Smooth muscle cell (in vitro differentiated cells): Measurements from ENCODE around the gene PILRB. TPM values are rescaled to one million over a fixed set of nuclear protein-coding genes. Genes with fewer than 3 reads are reported as not detected.
A peak's percentile ranks its signal among the peaks of the same experiment; 100 is the strongest.
"Not testable (repeated sequence)": the region's sequence is repeated elsewhere in the genome, so short reads cannot be mapped to it uniquely, and the experiment has no call there.

ENCODE experiments used
- DNase-seq: peaks from one replicate; lab custom pipeline; 2025; ENCODE audit not compliant: unreplicated experiment; lab: John Stamatoyannopoulos, UW
- H2AFZ ChIP-seq: fragments of 200-600 bp; sonication (generic); 2 replicates; pipeline ENCODE4 v1.6.0; 2016; ENCODE audit warnings: antibody characterized with exemption, low read depth, mild to moderate bottlenecking
- H3F3A ChIP-seq: fragments of 200-600 bp; sonication (generic); 2 replicates; pipeline ENCODE4 v1.6.0; 2017; ENCODE audit warnings: antibody characterized with exemption, low read depth
- H3K27ac ChIP-seq: fragments of 200-600 bp; sonication (generic); 2 replicates; pipeline ENCODE4 v1.5.1; 2016; ENCODE audit warnings: low read depth, mild to moderate bottlenecking
- H3K27me3 ChIP-seq: fragments of 200-600 bp; sonication (generic); 2 replicates; pipeline ENCODE4 v1.6.1; 2016; ENCODE audit warnings: low read depth, mild to moderate bottlenecking
- H3K36me3 ChIP-seq: fragments of 200-600 bp; sonication (generic); 2 replicates; pipeline ENCODE4 v1.5.1; 2016; ENCODE audit warnings: low read depth
- H3K4me1 ChIP-seq: fragments of 200-600 bp; sonication (generic); 2 replicates; pipeline ENCODE4 v1.5.1; 2016; ENCODE audit warnings: low read depth
- H3K4me2 ChIP-seq: fragments of 200-600 bp; sonication (generic); 2 replicates; pipeline ENCODE4 v1.6.0; 2016; ENCODE audit warnings: mild to moderate bottlenecking
- H3K4me3 ChIP-seq: fragments of 200-600 bp; sonication (generic); 2 replicates; pipeline ENCODE4 v1.5.1; 2016; ENCODE audit warnings: mild to moderate bottlenecking
- H3K79me2 ChIP-seq: fragments of 200-600 bp; sonication (generic); 2 replicates; pipeline ENCODE4 v1.6.0; 2016; ENCODE audit warnings: low read depth, mild to moderate bottlenecking
- H3K9ac ChIP-seq: fragments of 200-600 bp; sonication (generic); 2 replicates; pipeline ENCODE4 v1.6.0; 2016; ENCODE audit warnings: low read depth
- H3K9me3 ChIP-seq: fragments of 200-600 bp; sonication (generic); replicated peaks from 2 replicates; pipeline ENCODE4 v1.5.1; 2016; ENCODE audit warnings: low read depth
- H4K20me1 ChIP-seq: fragments of 200-600 bp; sonication (generic); 2 replicates; pipeline ENCODE4 v1.6.0; 2016; ENCODE audit warnings: low read depth
- WGBS: methylation state at CpG from one replicate; pipeline ENCODE4 v1.1.7; 2016; ENCODE audit warnings: low lambda C conversion rate; 5-methylcytosine and 5-hydroxymethylcytosine counted together
- polyA plus RNA-seq: library from polyadenylated mRNA; unstranded; fragments of >200 nt; fragmentation: Nextera tagmentation; extraction: Ambion mirVana; gene quantifications from 2 replicates; pipeline ENCODE4 v1.2.1, GENCODE V29; 2016
- total RNA-seq: library from RNA; depleted of rRNA; stranded (reverse); fragments of >200 nt; gene quantifications from 2 replicates; pipeline ENCODE4 v1.2.3, GENCODE V29; 2014
- TF ChIP-seq, protein P1 (sequence below): fragments of 200-600 bp; sonication (generic); IDR thresholded peaks from 2 replicates; pipeline ENCODE4 v1.5.1; 2017; ENCODE audit warnings: borderline replicate concordance, mild to moderate bottlenecking, antibody characterized with exemption; ENCODE audit not compliant: insufficient read depth, poor library complexity, severe bottlenecking

PILRB gene
- total and polyA plus RNA-seq, 2 experiments from 2014 or later = 10.1 to 12.0 TPM

DNA sequence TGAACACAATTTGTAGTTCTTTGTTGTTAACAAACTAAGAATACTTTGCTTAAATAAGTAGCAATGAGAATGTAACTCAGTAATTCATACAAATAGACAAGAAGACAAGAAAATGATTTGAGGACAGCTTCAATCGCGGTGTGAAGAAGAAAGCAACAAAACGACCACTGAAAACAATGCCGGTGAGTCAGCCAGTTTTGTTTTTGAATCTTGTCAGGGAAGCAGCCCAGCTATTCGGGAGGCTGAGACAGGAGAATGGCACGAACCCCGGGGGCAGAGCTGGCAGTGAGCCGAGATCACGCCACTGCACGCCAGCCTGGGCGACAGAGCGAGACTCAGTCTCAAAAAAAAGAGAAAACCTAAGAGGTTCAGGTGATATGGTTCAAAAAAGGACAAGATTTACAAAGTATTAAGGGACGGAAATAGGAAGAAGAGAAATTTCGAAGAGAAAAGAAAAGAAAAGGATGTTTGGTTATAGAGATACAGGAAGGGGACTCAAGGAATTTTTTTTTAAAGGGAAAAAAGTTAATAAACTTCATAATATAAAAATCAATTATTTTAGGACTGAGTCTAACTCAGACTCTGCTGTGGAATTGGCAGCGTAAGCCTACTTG, 19.7 kb upstream of the PILRB start:
- not testable (repeated sequence) for H4K20me1 ChIP-seq, H3K27me3 ChIP-seq, H3K9me3 ChIP-seq, H3K4me1 ChIP-seq, H3K4me2 ChIP-seq, H3K9ac ChIP-seq, H3K4me3 ChIP-seq, H3K36me3 ChIP-seq, H2AFZ ChIP-seq, DNase-seq, H3F3A ChIP-seq
- WGBS = 93% methylated on average over 15 of the region's 15 CpGs
- H3K27ac ChIP-seq = peak overlapping the region; percentile 53
- H3K79me2 ChIP-seq = peaks cover 21% of the 10 kb centered on the region

DNA sequence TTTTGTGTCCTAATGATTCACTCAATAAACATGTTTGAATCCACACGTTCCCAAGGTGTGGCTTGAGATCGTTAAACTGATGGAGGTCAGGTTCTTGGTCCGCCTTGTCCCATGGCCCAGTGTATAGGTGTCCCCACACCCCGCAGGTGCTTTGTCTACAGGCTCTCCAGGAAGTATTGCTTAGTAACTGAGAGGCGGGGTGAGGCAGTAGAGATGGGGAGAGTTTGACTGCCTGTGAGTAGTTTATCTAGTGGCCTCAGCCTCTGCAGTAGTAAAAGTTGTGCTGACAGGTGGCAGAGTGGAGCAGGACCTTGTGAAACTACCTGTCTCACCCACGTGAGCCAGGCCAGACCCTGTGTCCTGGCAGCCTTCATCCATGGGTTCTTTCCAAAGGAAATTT, 16.6 kb upstream of the PILRB start:
- H3K27me3 ChIP-seq, DNase-seq, H3K4me1 ChIP-seq, H3K9ac ChIP-seq, H3K9me3 ChIP-seq, H3K36me3 ChIP-seq, H2AFZ ChIP-seq, H3K4me3 ChIP-seq, H3K27ac ChIP-seq, H3K4me2 ChIP-seq: not testable (repeated sequence)
- Histone ChIP-seq H3K79me2 (peaks cover 21% of the 10 kb centered on the region), H4K20me1 (peaks cover 35% of the 10 kb centered on the region), H3F3A (peaks cover 10% of the 10 kb centered on the region)
- WGBS = 80% methylated on average over 6 of the region's 6 CpGs

DNA sequence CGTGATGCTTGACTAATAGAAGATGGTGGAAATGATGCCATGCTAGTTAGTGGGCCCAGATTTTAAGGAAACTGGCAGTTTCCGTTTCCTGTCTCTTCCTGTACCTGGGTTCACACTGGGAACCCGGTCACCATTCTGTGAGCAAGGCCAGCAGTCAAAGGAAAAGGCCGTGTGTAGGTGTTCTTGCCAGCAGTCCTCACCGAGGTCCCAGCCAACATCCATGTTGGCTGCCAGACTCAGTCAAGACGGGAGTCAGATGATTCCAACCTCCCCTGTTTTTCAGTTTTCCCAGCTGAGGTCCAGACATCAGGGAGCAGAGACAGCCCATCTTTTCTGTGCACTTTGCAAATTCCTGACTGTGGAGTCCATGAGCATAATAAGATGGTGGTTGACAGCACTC, 15.2 kb upstream of the PILRB start:
- no peaks in the 10 kb centered on the region for H3K9me3 ChIP-seq
- no peaks in the 10 kb centered on the region for H3K27me3 ChIP-seq
- peaks cover 10% of the 10 kb centered on the region for H3F3A ChIP-seq
- peaks cover 11% of the 10 kb centered on the region for H3K36me3 ChIP-seq
- H3K79me2 ChIP-seq = peaks cover 6% of the 10 kb centered on the region
- H2AFZ ChIP-seq = no peak overlapping the region
- H3K4me3 ChIP-seq = no peak overlapping the region
- no peak overlapping the region for H3K9ac ChIP-seq
- no peaks in the 10 kb centered on the region for H3K4me1 ChIP-seq
- DNase-seq = no peak
- TF ChIP-seq, protein P1, sequence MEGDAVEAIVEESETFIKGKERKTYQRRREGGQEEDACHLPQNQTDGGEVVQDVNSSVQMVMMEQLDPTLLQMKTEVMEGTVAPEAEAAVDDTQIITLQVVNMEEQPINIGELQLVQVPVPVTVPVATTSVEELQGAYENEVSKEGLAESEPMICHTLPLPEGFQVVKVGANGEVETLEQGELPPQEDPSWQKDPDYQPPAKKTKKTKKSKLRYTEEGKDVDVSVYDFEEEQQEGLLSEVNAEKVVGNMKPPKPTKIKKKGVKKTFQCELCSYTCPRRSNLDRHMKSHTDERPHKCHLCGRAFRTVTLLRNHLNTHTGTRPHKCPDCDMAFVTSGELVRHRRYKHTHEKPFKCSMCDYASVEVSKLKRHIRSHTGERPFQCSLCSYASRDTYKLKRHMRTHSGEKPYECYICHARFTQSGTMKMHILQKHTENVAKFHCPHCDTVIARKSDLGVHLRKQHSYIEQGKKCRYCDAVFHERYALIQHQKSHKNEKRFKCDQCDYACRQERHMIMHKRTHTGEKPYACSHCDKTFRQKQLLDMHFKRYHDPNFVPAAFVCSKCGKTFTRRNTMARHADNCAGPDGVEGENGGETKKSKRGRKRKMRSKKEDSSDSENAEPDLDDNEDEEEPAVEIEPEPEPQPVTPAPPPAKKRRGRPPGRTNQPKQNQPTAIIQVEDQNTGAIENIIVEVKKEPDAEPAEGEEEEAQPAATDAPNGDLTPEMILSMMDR = no peak
- no peak overlapping the region for H3K4me2 ChIP-seq
- peaks cover 31% of the 10 kb centered on the region for H4K20me1 ChIP-seq
- 98% methylated on average over 6 of the region's 6 CpGs for WGBS
- no peak overlapping the region for H3K27ac ChIP-seq

DNA sequence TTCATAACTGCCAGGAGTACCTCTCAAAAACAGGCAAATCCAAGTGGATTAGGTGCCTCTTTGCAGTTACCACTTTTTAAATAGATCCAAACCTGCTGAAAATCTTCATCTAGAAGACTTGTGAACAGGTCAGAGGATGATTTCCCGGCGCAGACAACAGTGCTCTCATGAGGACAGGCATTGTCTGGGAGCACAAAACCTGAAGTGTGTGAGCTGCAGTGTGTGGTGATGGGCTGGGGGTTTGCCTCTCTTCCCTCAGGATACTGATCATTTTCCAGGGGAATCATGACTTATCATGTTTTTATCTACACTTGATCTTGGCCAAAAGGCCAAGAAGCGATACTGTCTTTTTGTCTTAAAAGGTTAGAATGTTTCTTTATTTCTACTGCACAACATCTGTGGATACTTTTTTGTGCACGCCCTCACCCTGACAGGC, 13.8 kb upstream of the PILRB start:
- Histone ChIP-seq H3F3A (peaks cover 10% of the 10 kb centered on the region), H4K20me1 (peaks cover 31% of the 10 kb centered on the region), H3K36me3 (peaks cover 11% of the 10 kb centered on the region), H3K27ac (peak overlapping the region; percentile 88)
- H3K4me3 ChIP-seq, H2AFZ ChIP-seq, DNase-seq, H3K4me2 ChIP-seq, H3K27me3 ChIP-seq, H3K79me2 ChIP-seq, H3K9ac ChIP-seq, H3K4me1 ChIP-seq, H3K9me3 ChIP-seq: not testable (repeated sequence)
- 73% methylated on average over 3 of the region's 4 CpGs for WGBS

DNA sequence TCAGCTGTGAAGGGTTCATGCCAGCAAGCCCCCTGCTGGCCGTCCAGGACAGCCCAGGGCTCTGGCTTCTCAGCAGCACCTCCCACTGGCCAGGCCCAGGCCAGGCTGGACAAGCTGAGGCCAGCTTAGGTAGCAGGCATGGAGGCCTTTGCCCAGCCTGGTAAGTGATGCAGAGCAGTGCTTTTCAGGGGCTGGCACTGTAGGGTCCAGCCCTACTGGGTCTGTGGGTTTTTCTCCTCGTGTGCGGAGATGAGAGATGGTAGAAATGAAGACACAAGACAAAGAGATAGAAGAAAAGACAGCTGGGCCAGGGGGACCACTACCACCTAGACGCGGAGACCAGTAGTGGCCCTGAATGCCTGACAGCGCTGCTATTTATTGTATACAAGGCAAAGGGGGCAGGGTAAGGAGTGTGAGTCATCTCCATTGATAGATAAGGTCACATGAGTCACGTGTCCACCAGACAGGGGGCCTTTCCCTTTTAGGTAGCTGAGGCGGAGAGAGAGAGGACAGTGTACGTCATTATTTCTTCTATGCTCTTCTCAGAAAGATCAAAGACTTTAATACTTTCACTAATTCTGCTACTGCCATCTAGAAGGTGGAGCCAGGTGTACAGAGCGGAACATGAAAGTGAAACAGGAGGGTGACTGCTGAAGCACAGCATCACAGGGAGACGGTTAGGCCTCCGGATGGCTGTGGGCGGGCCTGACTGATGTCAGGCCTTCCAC, 13.2 kb upstream of the PILRB start:
- peaks cover 31% of the 10 kb centered on the region for H4K20me1 ChIP-seq
- not testable (repeated sequence) for H3K79me2 ChIP-seq, H3K9me3 ChIP-seq, H3K27me3 ChIP-seq, H3K4me3 ChIP-seq, H3K4me1 ChIP-seq, H2AFZ ChIP-seq
- peak overlapping the region; percentile 44 for H3K9ac ChIP-seq
- TF ChIP-seq, protein P1 = peak; percentile 62
- peak overlapping the region; percentile 88 for H3K27ac ChIP-seq
- WGBS = 35% methylated on average over 11 of the region's 13 CpGs
- H3F3A ChIP-seq = peaks cover 10% of the 10 kb centered on the region
- DNase-seq = peak; percentile 14
- peaks cover 11% of the 10 kb centered on the region for H3K36me3 ChIP-seq
- H3K4me2 ChIP-seq = peak overlapping the region; percentile 46
